AG04450 (cell line): ENCODE results near the gene CD300LF. TPM values are rescaled to one million over a fixed set of nuclear protein-coding genes. Genes with fewer than 3 reads are reported as not detected.

Experiments
- CTCF ChIA-PET: fragments of 300-600, 350-600 bp; formaldehyde crosslinking; extraction: SDS; loops from one replicate; lab custom pipeline; 2022; ENCODE audit warnings: antibody characterized with exemption, inconsistent platforms; lab: Charles Lee
- POLR2A ChIA-PET: fragments of 350-600 bp; formaldehyde crosslinking; extraction: SDS; loops from one replicate; lab custom pipeline; 2021; ENCODE audit warnings: antibody characterized with exemption, inconsistent platforms; lab: Yijun Ruan, JAX
- DNase-seq: peaks from one replicate; pipeline ENCODE4 v3.0.0-alpha.2; 2011; ENCODE audit warnings: low read depth, low spot score
- H3K27ac ChIP-seq: one replicate; pipeline ENCODE4 v1.5.1; 2012; ENCODE audit warnings: low read depth, low read length, control low read depth
- H3K27me3 ChIP-seq: one replicate; pipeline ENCODE4 v1.6.0; 2012; ENCODE audit warnings: low read length; ENCODE audit not compliant: control insufficient read depth, insufficient read depth
- H3K4me3 ChIP-seq: 2 replicates; pipeline ENCODE4 v1.5.1; 2011; ENCODE audit warnings: mild to moderate bottlenecking, low read depth, low read length, control low read depth
- H3K9me3 ChIP-seq: 2 replicates; pipeline ENCODE4 v1.5.1; 2012; ENCODE audit warnings: low read length; ENCODE audit not compliant: control insufficient read depth, insufficient read depth
- CTCF ChIP-seq: IDR thresholded peaks from 2 replicates; pipeline ENCODE4 v1.5.1; 2011; ENCODE audit warnings: low read depth, low read length, control low read depth, inconsistent platforms
- polyA plus RNA-seq: library from polyadenylated mRNA; depleted of rRNA; stranded (reverse); fragments of >200 nt; gene quantifications from 2 replicates; pipeline ENCODE4 v1.2.3, GENCODE V29; 2011; rRNA removed

The CD300LF gene
- polyA plus RNA-seq, 1 experiment: not detected

- H3K27ac ChIP-seq: no peak overlapping the region
- CTCF ChIA-PET: interaction anchor here (0.6 kb wide), 1 partner anchor 266 kb away, joined by 3 read pairs; no protein-coding TSS in a partner anchor
- no peak for TF ChIP-seq CTCF
- POLR2A ChIA-PET: no interaction called here
- no peak for DNase-seq
- no peak overlapping the region for H3K4me3 ChIP-seq
- H3K9me3 ChIP-seq: no peaks in the 10 kb centered on the region
- no peaks in the 10 kb centered on the region for H3K27me3 ChIP-seq
Measured at GRCh38 chr17:74647871-74648672, 64.7 kb downstream of the CD300LF start.

- no peak for DNase-seq
- Histone ChIP-seq H3K27ac (no peak overlapping the region), H3K4me3 (no peak overlapping the region), H3K27me3 (no peaks in the 10 kb centered on the region), H3K9me3 (no peaks in the 10 kb centered on the region)
- ChIA-PET CTCF (no interaction called here), POLR2A (no interaction called here)
- no peak for TF ChIP-seq CTCF
Measured at GRCh38 chr17:74646231-74646630, 66.5 kb downstream of the CD300LF start.

GRCh38 chr17:74645010-74645409 lies 67.7 kb downstream of the CD300LF start:
- TF ChIP-seq CTCF: no peak
- no peak for DNase-seq
- Histone ChIP-seq H3K4me3 (no peak overlapping the region), H3K9me3 (no peaks in the 10 kb centered on the region), H3K27me3 (no peaks in the 10 kb centered on the region), H3K27ac (no peak overlapping the region)
- ChIA-PET CTCF (no interaction called here), POLR2A (no interaction called here)

GRCh38 chr17:74644419-74644818 lies 68.3 kb downstream of the CD300LF start:
- no peaks in the 10 kb centered on the region for H3K27me3 ChIP-seq
- H3K4me3 ChIP-seq: no peak overlapping the region
- no peaks in the 10 kb centered on the region for H3K9me3 ChIP-seq
- no peak for DNase-seq
- H3K27ac ChIP-seq: no peak overlapping the region
- TF ChIP-seq CTCF: no peak
- ChIA-PET POLR2A (no interaction called here), CTCF (no interaction called here)

Other genes with a start within 250 kb of the CD300LF start
- gene CD300A, start 246.3 kb downstream of the CD300LF start, polyA plus RNA-seq: not detected in 2 replicates
- not detected in 2 replicates for gene CD300LB, start 181.4 kb downstream of the CD300LF start, polyA plus RNA-seq
- gene CD300C, start 166.8 kb downstream of the CD300LF start, polyA plus RNA-seq: not detected in 2 replicates
- gene CD300H, start 145.4 kb downstream of the CD300LF start, polyA plus RNA-seq: not detected in 2 replicates
- gene CD300LD, start 120.6 kb downstream of the CD300LF start, polyA plus RNA-seq: not detected in 2 replicates
- not detected in 2 replicates for gene CD300E, start 89.2 kb downstream of the CD300LF start, polyA plus RNA-seq
- 0.16 and 0.21 TPM in 2 replicates for gene RAB37, start 24.3 kb upstream of the CD300LF start, polyA plus RNA-seq
- 10.4 and 10.5 TPM in 2 replicates for gene NHERF1, start 35.7 kb upstream of the CD300LF start, polyA plus RNA-seq
- 33.6 and 37.3 TPM in 2 replicates for gene NAT9, start 63.4 kb upstream of the CD300LF start, polyA plus RNA-seq
- 0.01 TPM in 1 of 2 replicates, not detected in the other for gene GRIN2C, start 147.0 kb upstream of the CD300LF start, polyA plus RNA-seq
- gene FDXR, start 160.1 kb upstream of the CD300LF start, polyA plus RNA-seq: 23.0 and 32.7 TPM in 2 replicates
- not detected in 2 replicates for gene FADS6, start 180.7 kb upstream of the CD300LF start, polyA plus RNA-seq
- gene USH1G, start 210.3 kb upstream of the CD300LF start, polyA plus RNA-seq: not detected in 2 replicates
- not detected in 2 replicates for gene OTOP2, start 211.3 kb upstream of the CD300LF start, polyA plus RNA-seq
- not detected in 2 replicates for gene OTOP3, start 223.0 kb upstream of the CD300LF start, polyA plus RNA-seq